ENCODE measurements around the gene CACUL1.
"Not testable (repeated sequence)": the region's sequence is repeated elsewhere in the genome, so short reads cannot be mapped to it uniquely, and the experiment has no call there.

CACUL1 gene

DNA sequence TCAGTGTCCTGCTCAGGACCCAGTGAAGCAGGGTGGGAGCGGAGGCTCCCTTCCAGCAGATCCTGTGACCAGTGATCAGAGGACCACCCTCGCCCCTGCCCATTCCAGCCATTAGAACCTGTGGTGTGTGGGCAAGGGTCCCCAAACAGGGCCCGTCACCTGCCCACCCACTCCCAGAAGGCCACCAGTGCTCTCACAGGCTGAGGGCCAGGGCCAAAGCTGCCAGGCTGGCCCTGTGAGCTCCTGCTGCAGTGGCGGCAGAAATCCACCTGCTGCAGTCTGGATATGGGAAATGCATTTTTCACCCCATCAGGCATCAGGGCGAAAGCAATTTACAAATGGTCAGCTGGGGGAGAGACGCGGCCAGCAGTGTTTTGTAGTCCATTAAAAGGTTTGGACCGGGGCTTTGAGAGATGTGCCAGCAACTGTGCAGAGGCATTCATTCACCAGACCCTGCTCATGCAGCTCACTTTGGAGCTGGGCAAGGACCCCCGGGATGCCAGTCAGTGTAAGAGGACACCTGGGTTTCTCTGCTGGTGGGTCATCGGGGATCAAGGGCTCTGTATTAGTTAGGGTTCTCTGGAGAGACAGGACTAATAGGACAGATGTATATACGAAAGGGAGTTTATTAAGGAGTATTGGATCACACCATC lies 84.2 kb downstream of the CACUL1 start:
- no peak for DNase-seq
- no peak for TF ChIP-seq POLR2A (IDR thresholded peaks at IDR 0.05; ENCODE audit: low read length)
- TF ChIP-seq GATA1 (IDR thresholded peaks at IDR 0.05; ENCODE audit: low read depth, low read length) = no peak

DNA sequence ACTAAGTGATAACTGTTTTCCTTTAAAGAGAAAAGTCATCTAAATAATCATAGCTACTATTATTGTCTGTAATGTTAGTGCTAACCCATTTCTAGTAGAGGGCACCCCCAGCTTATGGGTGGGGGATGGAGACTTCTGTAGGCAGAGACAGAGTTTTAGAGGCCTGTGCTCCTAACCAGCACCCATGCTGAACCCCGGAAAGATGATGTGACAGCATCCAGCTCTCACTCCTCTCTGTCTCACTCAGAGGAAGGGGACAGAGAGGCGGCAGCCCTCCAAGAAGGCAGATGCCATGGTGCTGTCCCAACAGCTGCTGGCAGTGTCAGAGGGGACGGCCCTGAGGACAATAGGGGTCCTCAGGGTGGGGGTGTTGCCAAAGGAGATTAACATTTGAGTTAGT lies 84.9 kb downstream of the CACUL1 start:
- TF ChIP-seq GATA1 (IDR thresholded peaks at IDR 0.05; ENCODE audit: low read depth, low read length) (no peak), POLR2A (IDR thresholded peaks at IDR 0.05; ENCODE audit: low read length) (no peak)
- DNase-seq = no peak

DNA sequence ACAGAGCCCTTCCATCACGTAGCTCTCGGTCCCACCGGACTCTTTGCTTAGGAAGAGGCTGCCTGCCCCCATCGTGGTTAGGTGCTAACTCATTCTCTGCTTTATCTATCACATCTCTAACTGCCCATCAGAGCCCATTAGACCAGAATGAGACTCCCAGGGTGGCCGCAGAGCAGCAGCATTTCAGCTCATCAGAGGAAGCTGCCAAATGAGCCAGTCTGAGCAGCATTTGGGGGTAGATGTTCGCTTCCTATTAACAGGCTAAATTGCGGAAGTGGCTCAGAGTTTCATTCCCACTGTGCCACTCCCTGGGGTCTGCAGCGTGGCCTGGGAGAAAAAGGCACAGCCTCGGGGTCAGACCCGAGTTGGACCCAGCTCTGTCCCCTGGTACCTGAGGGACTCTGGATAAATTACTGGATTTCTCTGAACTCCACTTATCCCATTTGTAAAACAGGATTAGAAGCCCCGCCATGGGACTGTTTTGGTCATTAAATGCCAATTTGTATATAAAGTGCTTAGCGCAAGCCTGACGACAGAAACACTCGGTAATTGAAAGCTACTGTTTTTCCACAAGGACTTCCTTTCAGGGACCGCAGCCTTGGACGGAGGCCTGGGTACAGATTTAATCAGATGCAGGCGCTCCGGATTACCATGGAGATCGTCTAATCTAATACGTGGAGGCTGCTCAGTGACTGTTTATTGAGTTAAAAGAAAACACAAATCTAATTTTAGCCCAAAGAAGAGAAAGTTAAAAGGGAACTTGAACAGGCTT lies 85.6 kb downstream of the CACUL1 start:
- peak; percentile 23 to 41 for DNase-seq
- TF ChIP-seq GATA1 (IDR thresholded peaks at IDR 0.05; ENCODE audit: low read depth, low read length) (no peak), POLR2A (IDR thresholded peaks at IDR 0.05; ENCODE audit: low read length) (no peak)

GRCh38 chr10:118668228-118668952 lies 86.4 kb downstream of the CACUL1 start:
- no peak for DNase-seq
- TF ChIP-seq GATA1 (IDR thresholded peaks at IDR 0.05; ENCODE audit: low read depth, low read length) = no peak
- TF ChIP-seq POLR2A (IDR thresholded peaks at IDR 0.05; ENCODE audit: low read length) = no peak

DNA sequence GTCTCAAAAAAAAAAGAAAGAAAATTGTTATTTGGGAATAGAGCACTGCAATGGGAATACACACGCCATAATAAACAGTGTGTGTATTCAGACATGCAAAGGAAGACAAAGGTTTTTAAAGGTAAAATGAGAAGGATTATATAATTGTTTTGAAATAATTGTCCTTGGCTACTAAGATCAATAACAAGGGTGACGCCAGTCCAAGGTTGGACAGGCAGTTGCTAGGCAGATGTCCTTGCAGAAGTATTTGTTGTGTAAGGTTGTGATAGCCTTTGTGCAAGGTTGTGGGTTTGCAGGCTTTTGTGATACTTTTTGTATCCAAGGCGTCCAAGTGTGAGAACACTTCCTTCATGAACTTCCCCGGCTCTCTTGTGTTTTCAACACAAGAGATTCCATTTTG lies 87.0 kb downstream of the CACUL1 start:
- no peak for TF ChIP-seq GATA1 (IDR thresholded peaks at IDR 0.05; ENCODE audit: low read depth, low read length)
- no peak for TF ChIP-seq POLR2A (IDR thresholded peaks at IDR 0.05; ENCODE audit: low read length)
- DNase-seq = no peak

- no peak for DNase-seq
- TF ChIP-seq POLR2A (IDR thresholded peaks at IDR 0.05; ENCODE audit: low read length) (no peak), GATA1 (IDR thresholded peaks at IDR 0.05; ENCODE audit: low read depth, low read length) (no peak)
Measured at GRCh38 chr10:118666350-118666749, 88.4 kb downstream of the CACUL1 start.

GRCh38 chr10:118664321-118664720 lies 90.4 kb downstream of the CACUL1 start:
- DNase-seq = no peak
- TF ChIP-seq GATA1 (IDR thresholded peaks at IDR 0.05; ENCODE audit: low read depth, low read length) (no peak), POLR2A (IDR thresholded peaks at IDR 0.05; ENCODE audit: low read length) (no peak)

GRCh38 chr10:118663176-118663575 lies 91.6 kb downstream of the CACUL1 start:
- DNase-seq = no peak
- TF ChIP-seq GATA1 (IDR thresholded peaks at IDR 0.05; ENCODE audit: low read depth, low read length) (no peak), POLR2A (IDR thresholded peaks at IDR 0.05; ENCODE audit: low read length) (no peak)

DNA sequence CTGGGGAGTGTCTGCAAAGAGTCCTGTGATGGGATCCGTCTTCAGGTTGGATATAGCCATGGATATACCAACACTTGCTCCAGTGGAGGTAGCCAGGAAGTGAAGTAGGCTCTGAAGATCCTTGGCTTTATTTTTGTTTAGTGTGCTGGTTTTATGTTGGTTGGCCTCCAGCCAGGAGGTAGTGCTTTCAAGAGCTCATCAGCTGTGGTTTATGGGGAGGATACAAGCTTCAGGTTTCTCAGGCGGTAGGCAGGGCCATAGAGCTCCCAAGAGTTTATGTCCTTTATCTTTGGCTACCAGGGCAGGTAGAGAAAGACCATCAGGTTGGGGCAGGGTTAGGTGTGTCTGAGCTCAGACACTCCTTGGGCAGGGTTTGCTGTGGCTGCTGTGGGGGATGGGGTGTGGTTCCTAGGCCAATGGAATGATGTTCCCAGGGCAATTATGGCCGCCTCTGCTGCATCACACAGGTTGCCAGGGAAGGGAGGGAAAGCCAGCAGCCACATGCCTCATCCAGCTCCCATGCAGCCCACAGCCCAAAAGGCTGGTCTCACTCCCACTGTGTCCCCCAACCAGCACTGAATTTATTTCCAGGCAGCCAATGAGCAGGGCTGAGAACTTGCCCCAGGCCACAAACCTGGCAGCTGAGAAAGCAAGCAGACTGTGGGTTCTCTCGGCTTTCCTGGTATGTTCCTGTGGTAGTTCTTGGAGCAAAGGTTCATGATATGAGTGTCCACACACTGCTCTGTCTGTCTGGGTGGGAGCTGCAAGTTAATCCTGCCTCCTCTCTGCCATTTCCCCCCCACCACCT lies 92.3 kb downstream of the CACUL1 start:
- no peak for TF ChIP-seq POLR2A (IDR thresholded peaks at IDR 0.05; ENCODE audit: low read length)
- TF ChIP-seq GATA1 (IDR thresholded peaks at IDR 0.05; ENCODE audit: low read depth, low read length) = no peak
- no peak for DNase-seq

DNA sequence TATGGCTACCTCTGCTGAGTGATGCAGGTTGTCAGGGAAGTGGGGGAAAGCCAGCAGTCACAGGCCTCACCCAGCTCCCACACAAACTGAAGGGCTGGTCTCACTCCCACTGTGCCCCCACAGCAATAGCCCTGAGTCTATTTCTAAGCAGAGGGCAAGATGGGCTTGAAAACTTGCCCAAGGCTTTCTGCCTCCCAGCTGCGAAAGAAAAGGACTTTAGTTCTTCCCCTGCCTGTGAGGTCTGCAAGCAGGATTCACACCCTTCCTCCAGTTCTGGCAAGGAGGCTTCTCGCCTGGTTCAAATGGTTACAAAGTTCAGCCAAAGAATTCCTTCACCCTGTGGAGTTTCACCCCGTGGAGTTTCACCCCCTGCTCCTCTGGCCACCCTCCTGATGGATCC lies 96.0 kb downstream of the CACUL1 start:
- TF ChIP-seq POLR2A (IDR thresholded peaks at IDR 0.05; ENCODE audit: low read length) (no peak), GATA1 (IDR thresholded peaks at IDR 0.05; ENCODE audit: low read depth, low read length) (no peak)
- DNase-seq = no peak

DNA sequence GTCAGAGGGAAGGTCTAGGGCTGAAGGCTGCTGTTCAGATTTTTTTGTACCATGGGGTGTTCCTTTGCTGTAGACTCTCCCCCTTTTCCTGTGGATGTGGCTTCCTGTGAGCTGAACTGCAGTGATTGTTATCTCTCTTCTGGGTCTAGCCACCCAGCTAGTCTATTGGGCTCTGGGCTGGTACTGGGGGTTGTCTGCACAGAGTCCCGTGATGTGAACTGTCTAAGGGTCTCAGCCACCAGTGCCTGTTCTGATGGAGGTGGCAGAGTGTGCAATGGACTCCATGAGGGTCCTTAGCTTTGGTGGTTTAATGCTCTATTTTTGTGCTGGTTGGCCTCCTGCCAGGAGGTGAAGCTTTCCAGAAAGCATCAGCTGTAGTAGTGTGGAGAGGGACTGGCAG lies 96.6 kb downstream of the CACUL1 start:
- not testable (repeated sequence) for DNase-seq

- not testable (repeated sequence) for DNase-seq
Measured at GRCh38 chr10:118645294-118645693, 109.5 kb downstream of the CACUL1 start.

GRCh38 chr10:118642228-118642627 lies 112.5 kb downstream of the CACUL1 start:
- DNase-seq = no peak
- TF ChIP-seq GATA1 (IDR thresholded peaks at IDR 0.05; ENCODE audit: low read depth, low read length) (no peak), POLR2A (IDR thresholded peaks at IDR 0.05; ENCODE audit: low read length) (no peak)

- TF ChIP-seq GATA1 (IDR thresholded peaks at IDR 0.05; ENCODE audit: low read depth, low read length) (no peak), POLR2A (IDR thresholded peaks at IDR 0.05; ENCODE audit: low read length) (no peak)
- no peak for DNase-seq
Measured at GRCh38 chr10:118638680-118639079, 116.1 kb downstream of the CACUL1 start.

Measured in erythroblast (primary cell).